ENCODE measurements around the gene HSPBP1.

Gene HSPBP1

GRCh38 chr19:55275851-55276719 lies 3.8 kb downstream of the HSPBP1 start:
- H3K36me3 ChIP-seq (ENCODE audit: control insufficient read depth in 2 of 2, insufficient read depth in 1 of 2, low read length in 2 of 2): peaks cover 4 to 53% of the 10 kb centered on the region in 2 experiments; a peak in 2 of 3 replicates
- CTCF ChIA-PET: interaction anchor here (0.6 kb wide), 3 partner anchors 25 to 653 kb away, joined by 3 to 7 read pairs (median 3); no protein-coding TSS in a partner anchor

More at GRCh38 chr19:55275851-55276719, 3.8 kb downstream of the HSPBP1 start:
- Histone ChIP-seq H3K4me3 (ENCODE audit: low read depth, low read length) (no peak overlapping the region), H3K4me1 (ENCODE audit: control insufficient read depth, insufficient read depth, low read length) (peaks cover 12% of the 10 kb centered on the region), H3K9me3 (ENCODE audit: control insufficient read depth, insufficient read depth, low read depth, low read length) (no peaks in the 10 kb centered on the region), H3K27ac (ENCODE audit: extremely low read depth, low read depth, low read length) (no peak overlapping the region)
- POLR2A ChIA-PET: interaction anchor here (0.7 to 3.2 kb wide), 4 partner anchors 17 to 274 kb away, joined by 3 to 16 read pairs (median 4); partner anchors contain the start of genes PPP6R1 and UBE2S
- TF ChIP-seq ZBTB8A (tag by site-specific recombination; IDR thresholded peaks at IDR 0.05): no peak
- no peak for TF ChIP-seq ZNF747 (tag by site-specific recombination; IDR thresholded peaks at IDR 0.05)
- TF ChIP-seq BCL11A (tag by site-specific recombination; IDR thresholded peaks at IDR 0.05; ENCODE audit: low read depth): no peak
- TF ChIP-seq REPIN1 (tag by site-specific recombination; IDR thresholded peaks at IDR 0.05; ENCODE audit: low read depth): no peak
- TF ChIP-seq ZNF221 (tag by site-specific recombination; IDR thresholded peaks at IDR 0.05; ENCODE audit: borderline replicate concordance): no peak
- no peak for TF ChIP-seq ZNF610 (tag by site-specific recombination; IDR thresholded peaks at IDR 0.05; ENCODE audit: borderline replicate concordance)
- no peak for TF ChIP-seq ZBTB17 (tag by site-specific recombination; IDR thresholded peaks at IDR 0.05)
- no peak for TF ChIP-seq ZBTB20 (tag by site-specific recombination; IDR thresholded peaks at IDR 0.05)
- no peak for TF ChIP-seq ZNF175 (tag by site-specific recombination; IDR thresholded peaks at IDR 0.05)
- TF ChIP-seq ZNF664 (tag by site-specific recombination; IDR thresholded peaks at IDR 0.05): no peak
- TF ChIP-seq PATZ1 (tag by site-specific recombination; IDR thresholded peaks at IDR 0.05): no peak
- TF ChIP-seq FEZF1 (tag by site-specific recombination; IDR thresholded peaks at IDR 0.05): no peak
- no peak for TF ChIP-seq PRDM2 (tag by site-specific recombination; IDR thresholded peaks at IDR 0.05; ENCODE audit: borderline replicate concordance)
- no peak for TF ChIP-seq KLF1 (tag by site-specific recombination; IDR thresholded peaks at IDR 0.05)
- no peak for TF ChIP-seq ZNF26 (tag by site-specific recombination; IDR thresholded peaks at IDR 0.05)

All from HEK293 (cell line).